ENCODE measurements around the gene NKD1.

NKD1 gene

GRCh38 chr16:50605733-50606430 is 57.7 kb downstream of the NKD1 start:
- DNase-seq: no peak
- H3K36me3 ChIP-seq (replicated peaks; ENCODE audit: insufficient read depth, low read length): no peaks in the 10 kb centered on the region
- H3K27me3 ChIP-seq (replicated peaks; ENCODE audit: insufficient read depth, low read length): no peaks in the 10 kb centered on the region
- H3K4me2 ChIP-seq (ENCODE audit: low read depth, low read length): no peak overlapping the region
- H3K79me2 ChIP-seq (ENCODE audit: low read length): no peaks in the 10 kb centered on the region
- H3K9ac ChIP-seq (ENCODE audit: low read length): no peak overlapping the region
- TF ChIP-seq CTCF (IDR thresholded peaks at IDR 0.05; ENCODE audit: low read length) (no peak), EZH2 (optimal IDR thresholded peaks at IDR 0.05; ENCODE audit: low read depth, low read length) (no peak), EZH2phosphoT487 (IDR thresholded peaks at IDR 0.05; ENCODE audit: low read length) (no peak)
- H4K20me1 ChIP-seq (ENCODE audit: insufficient read depth, low read length): no peaks in the 10 kb centered on the region
- no peak overlapping the region for H3K4me3 ChIP-seq (ENCODE audit: low read length)
- no peaks in the 10 kb centered on the region for H3K9me3 ChIP-seq (replicated peaks; ENCODE audit: insufficient read depth, low read length)
- H3K9me2 ChIP-seq (replicated peaks; ENCODE audit: insufficient read depth, low read length): no peaks in the 10 kb centered on the region
- H3K27ac ChIP-seq (ENCODE audit: low read length): no peak overlapping the region
- no peaks in the 10 kb centered on the region for H3F3A ChIP-seq (ENCODE audit: insufficient read depth, low read length)
- H2AFZ ChIP-seq (ENCODE audit: low read length): no peak overlapping the region
- no peaks in the 10 kb centered on the region for H3K4me1 ChIP-seq (ENCODE audit: low read length)

GRCh38 chr16:50606431-50607050 is 58.3 kb downstream of the NKD1 start:
- Histone ChIP-seq H3F3A (ENCODE audit: insufficient read depth, low read length) (no peaks in the 10 kb centered on the region), H3K79me2 (ENCODE audit: low read length) (no peaks in the 10 kb centered on the region)
- no peak for TF ChIP-seq EZH2 (optimal IDR thresholded peaks at IDR 0.05; ENCODE audit: low read depth, low read length)
- TF ChIP-seq CTCF (IDR thresholded peaks at IDR 0.05; ENCODE audit: low read length): no peak
- TF ChIP-seq EZH2phosphoT487 (IDR thresholded peaks at IDR 0.05; ENCODE audit: low read length): no peak

GRCh38 chr16:50607051-50607431 is 58.8 kb downstream of the NKD1 start:
- Histone ChIP-seq H4K20me1 (ENCODE audit: insufficient read depth, low read length) (no peaks in the 10 kb centered on the region), H3K27ac (ENCODE audit: low read length) (no peak overlapping the region), H3F3A (ENCODE audit: insufficient read depth, low read length) (no peaks in the 10 kb centered on the region), H3K4me3 (ENCODE audit: low read length) (no peak overlapping the region), H3K9me2 (replicated peaks; ENCODE audit: insufficient read depth, low read length) (no peaks in the 10 kb centered on the region), H3K79me2 (ENCODE audit: low read length) (no peaks in the 10 kb centered on the region), H3K36me3 (replicated peaks; ENCODE audit: insufficient read depth, low read length) (no peaks in the 10 kb centered on the region), H3K4me1 (ENCODE audit: low read length) (no peaks in the 10 kb centered on the region), H2AFZ (ENCODE audit: low read length) (no peak overlapping the region), H3K27me3 (replicated peaks; ENCODE audit: insufficient read depth, low read length) (no peaks in the 10 kb centered on the region), H3K9ac (ENCODE audit: low read length) (no peak overlapping the region), H3K4me2 (ENCODE audit: low read depth, low read length) (no peak overlapping the region), H3K9me3 (replicated peaks; ENCODE audit: insufficient read depth, low read length) (no peaks in the 10 kb centered on the region)
- TF ChIP-seq CTCF (IDR thresholded peaks at IDR 0.05; ENCODE audit: low read length) (no peak), EZH2 (optimal IDR thresholded peaks at IDR 0.05; ENCODE audit: low read depth, low read length) (no peak), EZH2phosphoT487 (IDR thresholded peaks at IDR 0.05; ENCODE audit: low read length) (no peak)
- no peak for DNase-seq

More at GRCh38 chr16:50606431-50607050, 58.3 kb downstream of the NKD1 start:
- H3K9ac ChIP-seq (ENCODE audit: low read length): no peak overlapping the region
- no peak overlapping the region for H2AFZ ChIP-seq (ENCODE audit: low read length)
- H3K9me3 ChIP-seq (replicated peaks; ENCODE audit: insufficient read depth, low read length): no peaks in the 10 kb centered on the region
- H3K27ac ChIP-seq (ENCODE audit: low read length): no peak overlapping the region
- DNase-seq: no peak
- H3K36me3 ChIP-seq (replicated peaks; ENCODE audit: insufficient read depth, low read length): no peaks in the 10 kb centered on the region
- no peaks in the 10 kb centered on the region for H3K9me2 ChIP-seq (replicated peaks; ENCODE audit: insufficient read depth, low read length)
- H3K4me3 ChIP-seq (ENCODE audit: low read length): no peak overlapping the region
- H3K4me2 ChIP-seq (ENCODE audit: low read depth, low read length): no peak overlapping the region
- H4K20me1 ChIP-seq (ENCODE audit: insufficient read depth, low read length): no peaks in the 10 kb centered on the region
- no peaks in the 10 kb centered on the region for H3K4me1 ChIP-seq (ENCODE audit: low read length)
- no peaks in the 10 kb centered on the region for H3K27me3 ChIP-seq (replicated peaks; ENCODE audit: insufficient read depth, low read length)

Data from MM.1S (cell line).